NCI-H2171 (cell line): ENCODE results near the gene TMEM202.
A peak's percentile ranks its signal among the peaks of the same experiment; 100 is the strongest.
"Not testable (repeated sequence)": the region's sequence is repeated elsewhere in the genome, so short reads cannot be mapped to it uniquely, and the experiment has no call there.

Experiments used
- DNase-seq: peaks from one replicate; lab custom pipeline; 2025; lab: John Stamatoyannopoulos, UW

TMEM202 gene, protein sequence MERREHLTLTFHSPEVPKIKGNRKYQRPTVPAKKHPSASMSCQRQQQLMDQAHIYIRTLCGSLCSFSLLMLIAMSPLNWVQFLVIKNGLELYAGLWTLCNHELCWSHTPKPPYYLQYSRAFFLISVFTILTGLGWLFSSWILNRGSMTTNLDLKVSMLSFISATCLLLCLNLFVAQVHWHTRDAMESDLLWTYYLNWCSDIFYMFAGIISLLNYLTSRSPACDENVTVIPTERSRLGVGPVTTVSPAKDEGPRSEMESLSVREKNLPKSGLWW

DNA sequence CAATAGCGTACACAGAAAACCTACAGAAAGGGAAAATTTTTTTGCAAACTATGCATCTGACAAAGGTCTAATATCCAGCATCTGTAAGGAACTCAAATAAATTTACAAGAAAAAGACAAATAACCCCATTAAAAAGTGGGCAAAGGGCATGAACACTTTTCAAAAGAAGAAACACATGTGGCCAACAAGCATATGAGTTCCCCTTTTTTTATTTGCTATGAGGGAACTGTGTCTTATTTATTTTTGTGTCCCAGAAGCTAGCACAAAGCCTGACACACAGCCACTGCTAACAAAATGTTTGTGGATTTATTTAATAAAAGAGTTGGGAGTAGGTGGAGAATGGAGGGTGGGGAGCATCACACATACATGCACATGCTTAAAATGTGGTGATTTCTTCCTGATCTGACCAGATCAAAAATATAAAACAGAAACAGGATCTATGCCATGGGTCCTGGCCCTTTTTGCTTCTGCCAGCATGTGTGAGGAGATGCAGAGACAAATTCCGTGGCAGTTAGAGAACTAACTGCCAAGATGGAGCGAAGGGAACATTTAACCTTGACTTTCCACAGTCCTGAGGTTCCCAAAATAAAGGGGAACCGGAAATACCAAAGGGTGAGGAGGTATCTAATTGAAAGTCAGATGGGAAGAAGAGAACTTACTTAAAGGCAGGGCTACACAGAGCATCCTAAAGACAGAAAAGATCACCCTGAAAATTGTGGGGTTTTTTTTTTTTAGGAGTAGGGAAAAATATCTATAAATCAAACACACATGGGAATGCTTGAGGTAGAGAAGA is at the start of gene TMEM202:
TSS of gene TMEM202 (plus strand) at position 510 of the 793 bp plus-strand sequence. CDS start at position 532, 22 bp downstream.
- no peak for DNase-seq

DNA sequence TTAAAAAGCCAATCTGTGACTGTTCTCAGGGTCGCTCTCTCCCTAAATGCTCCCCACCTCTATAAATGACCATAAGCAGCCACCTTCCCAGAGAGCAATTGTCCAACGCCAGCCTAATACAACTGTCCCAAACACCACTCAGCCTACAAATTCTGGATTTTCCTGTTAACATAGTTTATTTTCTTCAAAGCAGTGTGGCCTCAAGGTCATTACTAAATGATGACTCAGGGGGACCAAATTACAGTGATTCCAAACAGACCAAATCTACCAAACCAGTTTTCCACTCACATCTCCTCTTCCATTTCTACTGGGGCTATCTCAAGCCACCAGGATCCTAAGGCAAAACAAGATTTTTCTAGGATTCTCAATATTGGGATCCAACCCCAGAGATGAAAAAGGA is 44.8 kb upstream of the TMEM202 start:
- no peak for DNase-seq

DNA sequence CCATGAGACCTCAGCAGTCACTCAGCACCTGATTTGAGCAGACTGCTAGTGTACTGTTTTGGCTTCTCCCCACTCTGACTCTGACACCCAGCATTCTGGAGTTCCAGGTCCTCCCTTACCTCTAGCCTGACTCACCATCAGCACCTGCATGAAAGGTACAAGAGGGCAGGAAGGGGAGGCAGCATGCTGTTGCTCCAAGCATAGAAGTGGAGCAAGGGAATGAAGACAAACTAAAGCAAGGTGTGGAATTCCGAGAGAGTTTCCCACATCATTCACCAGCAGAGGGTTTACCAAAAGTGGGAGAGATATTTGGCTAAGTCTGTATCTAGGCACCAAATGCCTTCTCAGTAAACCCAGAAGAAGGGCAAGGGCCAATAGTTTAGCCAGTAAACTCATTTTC is 43.6 kb upstream of the TMEM202 start:
- DNase-seq, result no peak

DNA sequence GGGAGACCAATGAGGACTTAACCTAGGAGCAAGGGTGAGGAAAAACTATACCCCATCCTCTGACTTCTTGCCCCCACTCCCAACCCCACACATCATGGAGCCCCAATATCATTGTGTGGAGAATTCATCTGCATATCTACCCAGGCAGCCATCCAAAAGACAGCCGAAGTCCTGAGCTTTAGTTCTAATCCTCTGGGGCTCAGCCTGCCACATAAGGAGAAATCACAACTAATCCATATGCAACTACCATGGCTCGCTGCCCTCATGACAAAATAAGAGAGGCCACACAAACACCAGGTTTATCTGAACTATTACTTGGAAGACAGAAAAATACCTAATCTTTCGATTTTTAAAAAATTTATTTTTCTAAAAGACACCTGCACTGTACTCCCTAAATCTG is 40.0 kb upstream of the TMEM202 start:
- no peak for DNase-seq

DNA sequence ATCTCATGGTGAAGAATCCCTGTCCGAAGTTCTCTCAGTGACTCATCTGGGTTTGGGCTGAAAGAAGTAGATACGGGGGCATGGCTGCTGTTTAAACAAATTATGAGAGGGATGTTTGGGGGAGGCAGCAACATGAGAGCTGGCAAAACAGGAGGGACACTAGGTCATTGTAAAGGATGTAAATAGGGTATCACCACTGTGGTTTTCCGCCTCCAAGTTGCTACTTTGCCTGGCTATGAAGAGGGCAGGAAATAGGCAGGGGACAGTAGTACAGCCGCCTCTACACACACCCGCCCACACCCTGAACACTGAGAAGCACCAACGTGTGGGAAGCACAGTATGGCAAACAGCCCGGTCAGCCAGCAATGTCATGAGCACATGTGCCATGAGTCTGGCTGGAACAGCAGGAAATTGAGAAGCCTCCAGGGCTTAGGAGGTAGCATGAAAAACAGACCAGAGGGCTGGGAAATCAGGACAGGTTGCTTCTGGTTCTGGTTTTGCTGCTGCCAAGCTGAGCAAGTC is 39.4 kb upstream of the TMEM202 start:
- DNase-seq, result no peak

DNA sequence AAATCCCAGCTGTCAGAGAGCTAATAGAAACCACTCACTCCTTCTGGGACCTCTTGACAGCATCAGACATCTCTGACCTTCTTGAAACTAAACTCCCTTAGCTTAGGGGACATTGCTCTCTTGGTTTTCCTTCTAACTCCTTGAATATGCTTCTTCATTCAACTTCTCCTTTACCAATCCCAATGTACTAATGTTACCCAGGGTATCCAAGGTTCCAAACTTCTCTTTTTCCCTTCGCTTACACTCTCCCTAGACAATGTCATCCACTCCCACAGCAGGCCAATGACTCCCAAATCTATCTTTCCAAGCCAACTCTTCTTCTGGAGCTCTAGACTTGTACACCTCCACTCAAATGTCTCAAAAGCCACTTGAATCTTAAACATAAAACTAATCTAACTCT is 36.9 kb upstream of the TMEM202 start:
- DNase-seq, result no peak

DNA sequence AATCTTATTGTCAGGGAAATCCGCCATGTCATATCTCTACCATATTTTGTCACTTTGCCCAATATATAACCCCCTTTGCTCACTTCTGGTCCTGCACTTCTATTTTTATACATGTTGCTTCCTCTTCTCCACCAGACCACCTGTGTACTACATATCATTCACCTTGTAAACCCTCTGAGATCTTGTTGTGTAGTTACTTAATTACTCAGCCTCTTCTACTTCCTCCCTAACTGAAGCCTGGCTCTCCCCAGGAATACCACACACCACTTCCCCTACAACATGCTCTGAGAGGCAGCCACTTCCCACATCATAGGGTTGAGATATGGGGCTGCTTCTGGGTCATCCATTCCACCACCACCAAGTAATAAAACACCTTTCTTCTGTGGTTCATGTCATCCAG is 32.3 kb upstream of the TMEM202 start:
- no peak for DNase-seq

DNA sequence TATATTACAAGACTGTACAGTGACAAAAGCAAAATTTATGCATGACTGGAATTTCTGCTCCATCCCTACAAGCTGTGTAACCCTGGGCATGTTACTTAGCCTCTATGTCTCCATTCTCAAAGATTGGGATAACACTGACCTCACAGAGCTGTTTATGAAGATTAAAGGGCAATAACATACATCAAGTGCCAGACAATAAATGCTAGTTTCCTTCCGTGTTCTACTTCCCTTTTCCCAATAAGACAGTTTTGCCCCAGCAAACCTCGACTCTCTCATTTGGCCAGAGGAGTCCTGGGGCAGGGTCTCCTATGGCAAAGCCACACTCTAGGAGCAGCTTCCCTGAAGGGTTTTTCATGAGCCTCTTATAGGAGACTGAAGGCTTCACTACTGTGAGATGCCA is 29.8 kb upstream of the TMEM202 start:
- DNase-seq, result no peak

DNA sequence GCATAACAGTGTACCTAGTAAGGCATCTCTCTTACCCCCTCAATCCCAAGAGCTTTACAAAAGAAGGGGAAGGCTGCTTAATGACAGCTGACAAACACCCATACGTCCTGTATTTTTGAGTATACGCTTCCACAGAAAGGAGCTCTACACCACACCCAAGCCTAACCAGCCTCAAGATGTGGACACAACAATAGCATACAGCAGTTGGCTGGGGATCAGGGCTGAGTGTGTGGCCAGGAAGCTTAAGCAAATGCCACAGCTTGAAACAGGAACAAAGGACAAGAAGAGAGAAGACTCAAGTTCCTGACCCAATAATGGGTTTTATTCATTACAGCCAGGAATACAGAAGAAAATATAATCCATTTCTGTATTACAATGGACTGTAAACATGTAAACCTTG is 29.2 kb upstream of the TMEM202 start:
- DNase-seq, result no peak

DNA sequence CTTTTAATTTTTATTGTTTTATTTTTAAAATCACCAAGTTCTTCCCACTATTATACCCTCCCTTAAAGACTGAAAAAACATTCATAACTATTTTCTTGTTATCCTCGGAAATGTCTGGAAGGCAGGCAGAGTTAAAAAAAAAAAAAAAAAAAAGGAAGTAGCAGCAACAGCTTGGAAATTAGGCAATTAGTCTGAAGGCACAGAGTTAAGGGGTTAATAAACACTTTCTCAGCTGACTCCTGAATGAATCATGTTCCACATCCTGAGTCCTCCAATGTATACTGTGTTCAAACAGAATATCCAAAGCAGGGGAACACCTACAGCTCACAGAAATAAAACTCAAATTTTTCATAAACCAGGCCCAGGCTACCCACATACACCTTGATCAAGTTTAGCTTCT is 28.1 kb upstream of the TMEM202 start:
- no peak for DNase-seq

DNA sequence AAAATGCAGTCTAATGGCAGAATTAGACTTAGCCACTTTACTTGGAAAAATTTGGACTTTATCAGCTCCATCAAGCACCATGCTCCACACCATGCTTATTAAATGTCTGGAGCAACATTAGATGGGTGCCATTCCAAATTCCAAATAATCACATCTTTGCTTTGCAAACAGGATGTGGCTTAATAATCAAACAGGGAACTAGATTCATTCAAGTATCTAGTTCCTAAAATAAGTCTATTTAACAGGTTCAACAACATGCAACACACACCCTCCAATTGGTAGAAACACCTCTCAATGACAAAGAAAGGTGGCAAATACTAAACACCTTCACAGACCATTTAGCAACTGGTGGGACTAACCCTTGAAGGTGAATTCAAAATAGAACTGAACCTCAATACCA is 25.7 kb upstream of the TMEM202 start:
- DNase-seq, result no peak

DNA sequence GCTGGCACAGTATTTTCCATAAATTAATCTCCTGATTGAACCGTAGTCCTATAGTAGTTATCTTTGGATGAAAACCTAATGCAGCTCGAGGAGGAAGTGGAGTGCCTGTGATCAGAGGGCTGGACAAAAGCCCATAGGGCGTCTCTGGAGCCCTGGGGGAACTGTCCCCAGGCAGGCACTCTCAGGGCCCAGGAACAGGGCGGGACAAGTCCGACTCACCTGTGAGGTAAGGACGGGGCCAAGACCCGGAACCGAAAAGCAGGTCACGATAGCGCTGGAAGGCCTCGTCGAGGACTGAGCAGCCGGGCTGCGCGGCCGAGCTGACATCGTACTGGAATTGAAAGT is 22.6 kb upstream of the TMEM202 start:
- DNase-seq, result no peak

DNA sequence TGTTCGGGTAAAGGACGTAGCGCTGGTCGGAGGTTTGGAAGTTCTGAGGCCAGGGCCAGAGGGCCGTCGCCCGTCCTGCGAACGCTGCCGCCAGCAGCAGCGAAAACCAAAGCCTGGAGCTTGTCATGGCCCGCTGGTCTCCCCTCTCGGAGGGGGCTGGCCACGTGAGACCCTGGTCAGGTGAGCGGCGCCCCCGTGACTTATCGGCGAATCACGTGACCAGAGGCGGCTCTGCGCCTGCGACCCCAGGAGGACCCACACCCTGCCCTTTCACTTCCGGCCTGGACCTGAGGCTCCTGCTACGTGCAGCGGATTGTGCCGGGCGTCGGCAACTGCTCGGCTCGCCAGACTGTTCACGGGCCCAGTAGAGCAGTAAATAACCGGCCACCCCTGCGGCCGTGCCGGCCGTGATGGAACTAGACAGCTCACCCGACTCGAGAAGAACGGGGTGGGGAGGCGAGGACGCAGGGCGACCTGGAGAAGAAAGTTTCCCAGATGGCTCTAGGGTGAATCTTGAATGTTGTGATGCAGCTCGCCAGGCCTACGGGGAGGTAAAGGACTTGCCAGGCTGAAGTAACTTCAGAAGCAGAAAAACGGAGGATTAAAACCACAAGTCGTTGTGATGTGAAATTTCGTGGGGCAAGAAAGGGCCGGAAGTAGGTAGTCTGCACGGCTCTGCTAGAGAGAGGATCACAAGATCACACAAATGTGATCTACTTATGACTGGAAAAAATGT is 22.1 kb upstream of the TMEM202 start, which contains the start of gene HEXA:
TSS of gene HEXA (minus strand) at position 169 of the 736 bp plus-strand sequence. CDS start at position 127, 42 bp downstream.
- peak; percentile 96 for DNase-seq

DNA sequence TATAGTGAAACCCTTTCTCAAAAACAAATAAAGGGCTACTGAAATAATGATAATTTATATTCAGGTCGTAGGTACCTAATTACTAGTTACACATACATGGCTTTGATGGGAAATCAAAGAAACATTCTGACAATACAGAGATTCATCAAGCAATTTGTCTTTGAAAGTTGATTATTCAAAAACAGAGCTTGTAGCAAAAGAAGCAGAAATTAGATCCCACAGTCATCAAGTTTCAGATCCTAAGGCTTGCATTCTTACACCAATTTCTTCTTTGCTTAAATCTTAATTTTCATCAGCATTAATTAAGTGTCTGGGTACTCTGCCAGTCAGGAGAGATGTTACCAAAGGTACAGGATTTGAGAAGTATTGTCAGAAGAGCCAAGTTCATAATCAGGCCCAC is 20.8 kb upstream of the TMEM202 start:
- DNase-seq, result no peak

DNA sequence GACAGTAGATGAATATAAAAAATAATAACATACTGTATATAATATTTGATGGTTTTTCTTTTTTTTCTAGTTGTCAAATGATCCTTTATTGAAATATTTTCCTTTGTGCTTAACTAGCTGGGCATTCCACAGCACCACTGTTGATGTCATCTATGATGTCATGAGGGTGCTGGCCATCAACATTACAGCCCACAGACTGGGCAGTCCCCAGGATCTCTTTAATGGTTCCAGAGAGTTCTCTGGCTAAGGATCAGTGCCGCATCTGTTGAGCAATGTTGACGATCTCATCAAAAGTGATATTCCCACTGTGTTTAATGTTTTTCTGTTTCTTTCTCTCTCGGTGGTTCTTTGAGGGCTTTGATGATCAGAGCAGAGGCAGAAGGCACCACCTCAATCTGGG is 19.0 kb upstream of the TMEM202 start:
- not testable (repeated sequence) for DNase-seq

DNA sequence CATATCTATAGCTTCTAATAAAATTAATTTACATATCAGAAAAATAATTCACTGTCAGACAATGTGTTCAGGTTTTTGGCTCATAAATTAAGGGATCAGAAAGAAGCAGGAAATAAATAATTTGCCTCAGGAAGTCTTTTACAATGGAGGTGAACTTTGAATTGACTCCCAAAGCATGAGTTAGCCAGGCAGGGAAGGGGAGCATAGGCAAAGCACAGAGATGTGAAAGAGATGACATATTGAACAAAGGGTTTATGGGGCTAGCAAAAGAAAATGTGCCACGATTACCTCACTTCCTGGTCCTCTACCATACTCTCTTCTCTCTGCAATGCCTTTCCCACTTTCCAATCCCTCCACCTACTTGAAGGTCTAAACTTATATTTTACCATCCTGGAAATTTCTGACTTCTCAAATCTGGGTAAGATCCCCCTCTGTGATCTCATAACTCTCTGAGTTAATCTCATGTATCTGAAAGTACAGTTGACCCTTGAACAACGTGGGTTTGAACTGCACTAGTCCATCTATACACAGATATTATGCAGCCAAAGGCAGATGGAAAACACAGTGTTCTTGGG is 18.2 kb upstream of the TMEM202 start:
- DNase-seq, result no peak

DNA sequence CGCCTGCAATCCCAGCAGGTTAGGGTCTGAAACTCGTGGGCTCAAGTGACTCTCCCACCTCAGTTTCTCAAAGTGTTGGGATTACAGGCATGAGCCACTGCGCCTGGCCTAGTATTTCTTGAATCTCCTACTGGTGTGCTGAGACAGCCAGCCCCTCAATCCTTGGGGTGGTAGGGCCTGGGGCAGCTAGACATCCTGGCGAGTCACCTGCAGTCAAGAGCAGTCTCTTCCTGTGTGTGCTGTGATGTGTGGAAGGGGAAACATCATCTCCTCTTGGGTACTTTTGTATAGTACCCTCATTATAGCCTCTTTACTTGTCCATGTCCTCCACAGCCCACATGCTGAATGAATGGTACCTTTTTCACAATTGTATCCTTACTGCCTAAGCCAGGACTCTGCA is 17.4 kb upstream of the TMEM202 start:
- DNase-seq, result no peak

DNA sequence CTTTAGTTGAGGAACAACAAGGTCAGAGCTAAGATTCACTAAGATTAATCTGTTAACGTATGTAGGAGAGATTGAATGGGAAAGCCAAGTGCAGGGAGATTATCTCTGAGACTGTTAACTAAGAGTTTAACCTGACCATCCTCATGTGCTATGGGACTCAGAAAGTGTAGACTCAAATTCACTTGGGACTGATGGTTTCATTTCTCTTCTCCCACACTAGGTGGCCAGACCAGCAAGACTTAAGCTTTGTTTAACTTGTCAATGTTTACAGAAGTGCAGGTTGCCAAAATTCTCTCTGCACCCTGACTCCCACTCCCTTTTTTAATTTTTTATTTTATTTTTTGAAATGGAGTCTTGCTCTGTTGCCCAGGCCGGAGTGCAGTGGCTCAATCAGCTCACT is 16.0 kb upstream of the TMEM202 start:
- DNase-seq, result no peak

DNA sequence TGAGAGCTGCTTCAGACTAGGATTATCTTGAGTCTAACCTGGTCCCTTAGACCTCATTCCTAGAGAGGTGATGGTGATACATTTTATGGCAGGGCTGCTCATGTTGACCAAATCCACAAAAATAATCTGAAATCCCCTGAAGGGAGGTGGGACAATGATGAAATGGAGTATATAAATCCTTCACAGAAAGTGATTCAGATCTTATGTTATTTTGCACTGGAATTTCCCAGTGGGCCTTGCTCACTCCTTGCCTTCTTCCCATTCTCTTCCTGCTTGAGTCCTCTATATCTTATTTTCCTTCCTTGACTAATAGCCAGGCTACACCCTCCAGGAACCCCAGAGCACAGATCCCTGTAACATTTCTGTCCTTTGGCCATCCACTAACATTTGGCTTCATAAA is 10.4 kb upstream of the TMEM202 start:
- no peak for DNase-seq

DNA sequence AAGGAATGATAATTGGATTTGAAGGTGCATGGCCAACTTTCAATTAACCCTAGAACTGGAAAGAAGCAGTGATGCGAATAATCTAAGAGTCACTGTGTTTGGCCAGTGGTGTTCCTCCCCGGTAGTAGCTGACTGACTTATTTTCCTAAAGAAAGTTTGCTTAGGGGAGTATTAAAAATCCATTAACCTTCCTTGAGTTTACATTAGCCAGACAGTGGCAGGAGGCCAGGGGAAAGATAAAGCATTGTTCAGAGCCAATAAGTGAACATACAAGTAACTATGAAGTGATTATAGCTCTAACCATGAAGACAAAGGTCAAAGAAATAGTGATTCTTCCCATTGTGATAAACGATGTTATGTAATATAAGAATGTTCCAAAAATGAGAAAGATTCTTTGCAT is 8.9 kb upstream of the TMEM202 start:
- no peak for DNase-seq

DNA sequence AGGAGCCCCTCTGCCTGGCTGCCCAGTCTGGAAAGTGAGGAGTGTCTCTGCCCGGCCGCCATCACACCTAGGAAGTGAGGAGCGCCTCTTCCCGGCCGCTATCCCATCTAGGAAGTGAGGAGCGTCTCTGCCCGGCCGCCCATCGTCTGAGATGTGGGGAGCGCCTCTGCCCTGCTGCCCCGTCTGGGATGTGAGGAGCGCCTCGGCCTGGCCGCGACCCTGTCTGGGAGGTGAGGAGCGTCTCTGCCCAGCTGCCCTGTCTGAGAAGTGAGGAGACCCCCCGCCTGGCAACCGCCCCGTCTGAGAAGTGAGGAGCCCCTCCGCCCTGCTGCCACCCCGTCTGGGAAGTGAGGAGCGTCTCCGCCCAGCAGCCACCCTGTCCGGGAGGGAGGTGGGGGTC is 1.8 kb upstream of the TMEM202 start:
- DNase-seq, result not testable (repeated sequence)

DNA sequence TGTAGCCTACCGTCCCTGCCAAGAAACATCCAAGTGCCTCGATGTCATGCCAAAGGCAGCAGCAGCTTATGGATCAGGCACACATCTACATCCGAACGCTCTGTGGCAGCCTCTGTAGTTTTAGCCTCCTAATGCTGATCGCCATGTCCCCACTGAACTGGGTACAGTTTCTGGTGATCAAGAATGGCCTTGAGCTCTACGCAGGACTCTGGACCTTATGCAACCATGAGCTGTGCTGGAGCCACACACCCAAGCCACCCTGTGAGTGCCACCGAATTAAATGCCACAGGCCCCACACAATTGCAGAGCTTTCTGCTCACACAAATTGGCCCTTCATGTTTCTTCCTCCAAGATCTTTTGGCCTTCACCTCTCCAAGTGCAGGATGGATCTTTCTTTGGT is 543 bp downstream of the TMEM202 start:
- DNase-seq, result no peak
